Keratinocyte (primary cell): ENCODE results near the gene SPATS2.

ENCODE experiments used
- EZH2 ChIP-seq: IDR thresholded peaks from one replicate; pipeline ENCODE4 v1.6.1; 2012; ENCODE audit warnings: inconsistent platforms, mild to moderate bottlenecking, low read length, moderate library complexity
- TF ChIP-seq, protein P1 (sequence below), 3 experiments: IDR thresholded peaks in 1 of 3; conservative IDR thresholded peaks in 1 of 3; optimal IDR thresholded peaks in 1 of 3; 2 replicates in 2 of 3; 3 replicates in 1 of 3; pipeline versions ENCODE3 to v1.5.1; 2011; ENCODE audit warnings: low read length in 3 of 3, mild to moderate bottlenecking in 3 of 3, moderate library complexity in 2 of 3, control low read depth in 1 of 3, inconsistent platforms in 1 of 3; ENCODE audit not compliant: insufficient read depth in 2 of 3; ENCODE audit errors: extremely low read depth in 1 of 3

DNA sequence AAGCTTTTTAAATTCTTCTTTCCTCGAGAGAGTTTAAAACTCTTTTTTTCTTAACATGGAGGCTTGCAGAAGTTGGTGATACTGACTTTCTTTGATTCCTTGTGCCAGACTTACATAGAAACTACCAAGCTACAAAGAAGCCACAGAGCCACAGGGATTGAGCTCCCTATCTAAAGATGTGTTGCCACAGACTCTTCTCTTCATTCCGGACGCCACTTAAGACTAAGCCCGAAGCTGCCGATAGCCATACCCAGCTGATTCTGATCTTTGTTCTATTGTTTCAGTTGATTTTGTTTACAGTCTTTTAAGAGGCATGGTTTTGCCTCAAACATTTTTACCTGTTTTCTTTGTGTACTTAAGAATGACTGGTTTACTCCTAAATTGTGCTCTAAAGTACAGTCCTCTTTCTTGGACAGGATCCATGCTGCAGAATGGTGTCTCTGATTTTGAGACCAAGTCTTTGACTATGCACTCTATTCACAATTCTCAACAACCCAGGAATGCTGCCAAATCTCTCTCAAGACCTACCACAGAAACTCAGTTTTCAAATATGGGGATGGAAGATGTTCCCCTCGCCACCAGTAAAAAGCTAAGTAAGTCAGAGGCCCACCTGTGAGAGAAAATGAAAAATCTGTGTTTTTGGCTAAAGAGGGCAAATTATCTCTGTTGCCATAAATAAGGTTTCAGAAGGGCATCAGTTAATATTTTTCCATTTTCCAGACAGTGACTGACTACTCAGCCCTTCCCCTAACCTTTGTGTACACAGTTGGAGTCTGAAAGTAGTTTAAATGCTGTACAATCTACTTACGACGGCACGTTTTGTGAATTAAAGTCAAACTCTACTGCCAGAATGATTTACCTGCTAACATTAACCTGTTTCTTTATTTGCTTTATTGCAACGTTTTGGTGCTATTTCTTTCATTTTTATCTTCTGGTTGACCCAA is 129.4 kb downstream of the SPATS2 start:
- TF ChIP-seq, protein P1, sequence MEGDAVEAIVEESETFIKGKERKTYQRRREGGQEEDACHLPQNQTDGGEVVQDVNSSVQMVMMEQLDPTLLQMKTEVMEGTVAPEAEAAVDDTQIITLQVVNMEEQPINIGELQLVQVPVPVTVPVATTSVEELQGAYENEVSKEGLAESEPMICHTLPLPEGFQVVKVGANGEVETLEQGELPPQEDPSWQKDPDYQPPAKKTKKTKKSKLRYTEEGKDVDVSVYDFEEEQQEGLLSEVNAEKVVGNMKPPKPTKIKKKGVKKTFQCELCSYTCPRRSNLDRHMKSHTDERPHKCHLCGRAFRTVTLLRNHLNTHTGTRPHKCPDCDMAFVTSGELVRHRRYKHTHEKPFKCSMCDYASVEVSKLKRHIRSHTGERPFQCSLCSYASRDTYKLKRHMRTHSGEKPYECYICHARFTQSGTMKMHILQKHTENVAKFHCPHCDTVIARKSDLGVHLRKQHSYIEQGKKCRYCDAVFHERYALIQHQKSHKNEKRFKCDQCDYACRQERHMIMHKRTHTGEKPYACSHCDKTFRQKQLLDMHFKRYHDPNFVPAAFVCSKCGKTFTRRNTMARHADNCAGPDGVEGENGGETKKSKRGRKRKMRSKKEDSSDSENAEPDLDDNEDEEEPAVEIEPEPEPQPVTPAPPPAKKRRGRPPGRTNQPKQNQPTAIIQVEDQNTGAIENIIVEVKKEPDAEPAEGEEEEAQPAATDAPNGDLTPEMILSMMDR (optimal IDR thresholded peaks at IDR 0.05 in 1 of 3, IDR thresholded peaks at IDR 0.05 in 1 of 3, conservative IDR thresholded peaks at IDR 0.05 in 1 of 3; ENCODE audit: extremely low read depth in 1 of 3, insufficient read depth in 2 of 3, low read length in 3 of 3) = no peak
- TF ChIP-seq EZH2 = no peak
